Stimulated activated CD8-positive, alpha-beta memory T cell treated with anti-CD3 and anti-CD28 coated beads, Interleukin-7, amount 100 ng/mL, for 4 hours (primary cell): Measurements from ENCODE around the gene RHBDF2.

Source experiments
- DNase-seq, 2 donors: peaks; one replicate each; pipeline ENCODE4 v3.0.0-alpha.2; 2020; ENCODE audit warnings: low read depth in 2 of 2

RHBDF2 gene

GRCh38 chr17:76461765-76462555 is 39.3 kb downstream of the RHBDF2 start:
- no peak for DNase-seq

- no peak for DNase-seq
Observed at GRCh38 chr17:76459674-76460073, 41.5 kb downstream of the RHBDF2 start.

GRCh38 chr17:76458580-76459490 is 42.4 kb downstream of the RHBDF2 start:
- DNase-seq: no peak

GRCh38 chr17:76453431-76453743 is 47.8 kb downstream of the RHBDF2 start:
- no peak for DNase-seq

GRCh38 chr17:76452660-76453430 is 48.4 kb downstream of the RHBDF2 start, which contains the start of gene UBE2O:
TSS of gene UBE2O (minus strand) at chr17:76453152. CDS start at chr17:76453141, 11 bp downstream.
- peak; percentile 73 to 86 for DNase-seq

GRCh38 chr17:76452127-76452659 is 49.0 kb downstream of the RHBDF2 start:
- no peak for DNase-seq

GRCh38 chr17:76451506-76451905 is 49.7 kb downstream of the RHBDF2 start:
- DNase-seq: no peak

- no peak for DNase-seq
Observed at GRCh38 chr17:76449126-76449525, 52.1 kb downstream of the RHBDF2 start.

GRCh38 chr17:76447931-76448652 is 53.1 kb downstream of the RHBDF2 start:
- no peak for DNase-seq

GRCh38 chr17:76446449-76447231 is 54.6 kb downstream of the RHBDF2 start:
- DNase-seq: no peak

GRCh38 chr17:76445697-76446448 is 55.4 kb downstream of the RHBDF2 start:
- no peak for DNase-seq

- no peak for DNase-seq
Observed at GRCh38 chr17:76444518-76445311, 56.5 kb downstream of the RHBDF2 start.

GRCh38 chr17:76442341-76443338 is 58.6 kb downstream of the RHBDF2 start:
- DNase-seq: no peak

- DNase-seq: no peak
Observed at GRCh38 chr17:76441686-76442340, 59.4 kb downstream of the RHBDF2 start.

- no peak for DNase-seq
Observed at GRCh38 chr17:76440751-76441362, 60.4 kb downstream of the RHBDF2 start.

GRCh38 chr17:76439314-76439928 is 61.8 kb downstream of the RHBDF2 start:
- no peak for DNase-seq
